Measurements from ENCODE around the gene JAG2.

DNA sequence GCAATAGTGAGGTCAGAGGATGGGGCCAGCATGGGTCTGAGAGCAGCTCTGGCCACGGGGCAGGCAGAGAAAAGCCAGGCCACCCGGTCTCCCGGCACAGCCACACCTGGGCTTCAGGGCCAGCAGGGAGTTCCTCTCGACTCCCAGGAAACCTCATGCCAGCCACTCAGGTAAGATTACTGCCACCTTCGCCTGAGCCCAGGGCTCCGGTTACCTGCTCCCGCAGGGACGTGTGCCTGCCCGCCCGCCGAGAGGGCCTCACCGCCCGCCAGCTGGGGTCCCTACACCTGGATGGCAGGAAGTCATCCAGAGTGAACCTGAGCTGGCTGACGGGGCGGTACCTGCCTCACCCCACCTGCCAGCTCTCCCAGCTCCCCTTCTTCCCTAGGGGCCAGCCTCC, 7.3 kb downstream of the JAG2 start:
- TF ChIP-seq, protein P1, sequence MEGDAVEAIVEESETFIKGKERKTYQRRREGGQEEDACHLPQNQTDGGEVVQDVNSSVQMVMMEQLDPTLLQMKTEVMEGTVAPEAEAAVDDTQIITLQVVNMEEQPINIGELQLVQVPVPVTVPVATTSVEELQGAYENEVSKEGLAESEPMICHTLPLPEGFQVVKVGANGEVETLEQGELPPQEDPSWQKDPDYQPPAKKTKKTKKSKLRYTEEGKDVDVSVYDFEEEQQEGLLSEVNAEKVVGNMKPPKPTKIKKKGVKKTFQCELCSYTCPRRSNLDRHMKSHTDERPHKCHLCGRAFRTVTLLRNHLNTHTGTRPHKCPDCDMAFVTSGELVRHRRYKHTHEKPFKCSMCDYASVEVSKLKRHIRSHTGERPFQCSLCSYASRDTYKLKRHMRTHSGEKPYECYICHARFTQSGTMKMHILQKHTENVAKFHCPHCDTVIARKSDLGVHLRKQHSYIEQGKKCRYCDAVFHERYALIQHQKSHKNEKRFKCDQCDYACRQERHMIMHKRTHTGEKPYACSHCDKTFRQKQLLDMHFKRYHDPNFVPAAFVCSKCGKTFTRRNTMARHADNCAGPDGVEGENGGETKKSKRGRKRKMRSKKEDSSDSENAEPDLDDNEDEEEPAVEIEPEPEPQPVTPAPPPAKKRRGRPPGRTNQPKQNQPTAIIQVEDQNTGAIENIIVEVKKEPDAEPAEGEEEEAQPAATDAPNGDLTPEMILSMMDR (IDR thresholded peaks at IDR 0.05): no peak
- TF ChIP-seq POLR2A (IDR thresholded peaks at IDR 0.05): no peak
- no peak for TF ChIP-seq POLR2AphosphoS5 (IDR thresholded peaks at IDR 0.05)
- TF ChIP-seq EP300 (IDR thresholded peaks at IDR 0.05; ENCODE audit: low read depth): no peak
